IgD-negative memory B cell (primary cell): ENCODE results near the gene PTPN5. TPM values are rescaled to one million over a fixed set of nuclear protein-coding genes. Genes with fewer than 3 reads are reported as not detected.

ENCODE experiments used
- polyA plus RNA-seq: library from polyadenylated mRNA; unstranded; fragments of 300-500 nt; fragmentation: Illumina TruSeq; gene quantifications from one replicate; pipeline ENCODE4 v1.2.3, GENCODE V29; 2021

The PTPN5 gene
- polyA plus RNA-seq, 1 donor from 2014 or later: not detected

Other genes with a start within 250 kb of the PTPN5 start
- gene UEVLD, start 203.1 kb downstream of the PTPN5 start, polyA plus RNA-seq: 7.6 TPM
- 0.89 TPM for gene MISFA, start 192.0 kb downstream of the PTPN5 start, polyA plus RNA-seq
- gene SPTY2D1, start 157.5 kb downstream of the PTPN5 start, polyA plus RNA-seq: 4.3 TPM
- 0.56 TPM for gene TMEM86A, start 93.0 kb downstream of the PTPN5 start, polyA plus RNA-seq
- gene IGSF22, start 65.6 kb downstream of the PTPN5 start, polyA plus RNA-seq: 4.0 TPM
- gene MRGPRX1, start 147.6 kb upstream of the PTPN5 start, polyA plus RNA-seq: not detected